Forelimb muscle (tissue), 1 donor: ENCODE measurements around the gene TCTN2. TPM values are rescaled to one million over a fixed set of nuclear protein-coding genes. Genes with fewer than 3 reads are reported as not detected.

Experiments
- DNase-seq: peaks from one replicate; pipeline ENCODE4 v3.0.0-alpha.2; 2013; ENCODE audit warnings: low read depth
- polyA plus RNA-seq: library from polyadenylated mRNA; unstranded; fragments of 120-200 nt; gene quantifications from one replicate; pipeline ENCODE4 v1.2.1, GENCODE V29; 2013; ENCODE audit not compliant: insufficient read length

Gene TCTN2
- polyA plus RNA-seq, 1 donor, result 6.2 TPM

GRCh38 chr12:123741937-123742572 lies 71.1 kb downstream of the TCTN2 start:
- no peak for DNase-seq

DNA sequence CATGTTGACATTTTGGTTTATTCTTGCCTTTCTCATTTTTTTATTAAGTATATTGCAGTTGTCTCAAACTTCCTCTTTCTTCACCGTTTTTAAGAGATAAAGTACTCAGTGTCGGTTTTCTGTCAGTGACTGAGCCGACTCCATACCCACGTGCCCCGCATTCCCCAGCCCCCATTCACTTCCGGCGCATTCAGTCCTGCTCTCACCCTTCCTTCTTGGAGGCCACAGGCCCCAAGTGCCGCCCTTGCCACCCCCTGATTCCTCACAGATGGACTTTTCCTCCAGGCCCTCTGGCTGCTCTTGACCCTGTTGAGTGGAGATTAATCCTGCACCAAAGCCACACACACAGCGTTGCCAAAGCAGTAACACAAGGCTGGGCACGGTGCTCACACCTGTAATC lies 72.1 kb downstream of the TCTN2 start:
- no peak for DNase-seq

GRCh38 chr12:123744836-123745235 lies 73.9 kb downstream of the TCTN2 start:
- no peak for DNase-seq

DNA sequence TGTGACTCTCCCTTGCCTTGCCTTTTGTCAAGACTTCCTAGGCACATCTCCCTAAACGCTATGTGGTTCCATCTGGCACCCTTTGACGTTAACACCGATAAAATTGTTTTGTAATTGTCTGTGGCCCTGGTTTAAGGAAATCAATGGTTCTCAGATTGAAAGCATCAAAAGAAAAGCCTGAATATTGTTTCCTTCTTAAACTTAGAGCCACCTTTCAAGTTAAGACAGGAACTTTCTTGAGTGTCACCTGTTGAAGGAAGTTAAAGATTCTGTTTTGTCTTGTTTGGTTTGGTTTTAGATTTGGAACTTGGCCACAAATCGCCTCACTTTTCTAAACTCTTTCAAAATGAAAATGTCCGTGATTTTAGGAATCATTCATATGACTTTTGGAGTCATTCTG lies 76.4 kb downstream of the TCTN2 start:
- no peak for DNase-seq

DNA sequence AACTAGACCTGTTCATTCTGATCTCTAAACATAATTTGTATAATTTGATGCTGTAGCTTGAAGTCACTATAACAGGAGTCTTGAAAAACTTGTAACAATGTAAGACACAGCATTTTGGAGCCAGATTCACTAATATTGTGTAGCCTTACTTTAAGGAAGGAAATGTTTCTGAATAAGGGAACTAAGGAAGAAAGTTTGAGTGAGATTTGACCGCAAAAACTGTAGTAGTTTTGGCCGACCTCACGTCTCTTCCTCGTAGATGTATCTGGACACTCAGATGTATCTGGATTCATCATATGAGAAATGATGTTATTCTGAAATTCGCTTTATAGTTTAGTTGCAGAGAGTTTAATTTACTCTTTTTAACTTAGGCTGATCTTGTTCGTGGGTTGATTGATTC lies 77.2 kb downstream of the TCTN2 start:
- no peak for DNase-seq

- DNase-seq, result no peak
Observed at GRCh38 chr12:123748661-123749060, 77.7 kb downstream of the TCTN2 start.

GRCh38 chr12:123749355-123749754 lies 78.4 kb downstream of the TCTN2 start:
- DNase-seq, result no peak

GRCh38 chr12:123750159-123750656 lies 79.3 kb downstream of the TCTN2 start:
- no peak for DNase-seq

DNA sequence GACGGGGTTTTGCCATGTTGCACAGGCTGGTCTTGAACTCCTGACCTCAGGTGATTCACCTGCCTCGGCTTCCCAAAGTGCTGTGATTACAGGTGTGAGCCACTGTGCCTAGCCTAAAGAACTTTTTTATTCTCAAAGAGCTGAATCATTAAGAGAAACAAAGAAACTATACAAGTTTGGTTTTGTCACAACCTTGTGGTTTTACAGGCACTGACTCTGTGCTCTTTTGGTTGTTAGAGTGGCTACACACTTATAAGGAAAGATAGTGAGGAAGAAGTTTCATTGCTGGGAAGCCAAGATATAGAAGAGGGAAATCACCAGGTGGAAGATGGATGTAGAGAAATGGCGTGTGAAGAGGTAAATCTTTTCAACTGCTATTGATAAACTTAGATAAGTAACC lies 81.1 kb downstream of the TCTN2 start:
- no peak for DNase-seq

DNA sequence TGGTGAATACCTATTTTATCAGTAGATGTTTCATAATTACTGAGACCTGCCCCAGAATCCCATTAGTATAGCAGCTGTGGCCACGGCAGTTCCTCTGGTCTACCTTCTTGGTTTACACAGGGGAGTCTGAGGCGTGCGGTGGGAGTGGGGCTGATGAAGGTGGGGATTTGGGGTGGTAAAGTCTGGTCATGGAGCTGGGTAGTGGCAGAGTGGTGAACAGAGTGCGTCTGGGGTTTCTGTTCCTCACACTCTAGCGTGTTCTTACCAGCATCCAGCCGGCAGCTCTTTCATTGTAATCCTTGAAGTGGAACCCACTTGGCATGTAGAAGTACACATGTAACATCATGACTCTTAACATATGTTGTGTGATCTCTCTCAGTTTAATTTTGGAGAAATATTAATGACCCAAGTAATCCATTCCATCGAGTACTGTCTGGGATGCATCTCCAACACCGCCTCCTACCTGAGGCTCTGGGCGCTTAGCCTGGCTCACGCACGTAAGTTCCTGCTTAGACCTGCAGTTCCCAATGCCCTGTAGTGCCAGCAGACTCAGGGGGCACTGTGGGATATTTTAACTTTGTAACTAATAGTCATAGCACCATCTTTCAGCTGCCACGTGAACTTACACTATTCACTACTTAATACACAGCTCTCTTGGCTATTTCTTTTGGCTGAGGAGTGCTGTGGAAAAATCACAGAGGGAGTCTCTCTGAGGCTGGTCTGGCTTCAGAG lies 83.3 kb downstream of the TCTN2 start:
- DNase-seq, result no peak

GRCh38 chr12:123757561-123757960 lies 86.6 kb downstream of the TCTN2 start:
- DNase-seq, result no peak

Other genes with a start within 250 kb of the TCTN2 start
- gene RILPL2, start 234.4 kb upstream of the TCTN2 start, polyA plus RNA-seq, result 1.6 TPM
- gene SNRNP35, start 213.0 kb upstream of the TCTN2 start, polyA plus RNA-seq, result 31.8 TPM
- gene RILPL1, start 137.4 kb upstream of the TCTN2 start, polyA plus RNA-seq, result 33.8 TPM
- gene TMED2, start 86.6 kb upstream of the TCTN2 start, polyA plus RNA-seq, result 144 TPM
- gene DDX55, start 69.0 kb upstream of the TCTN2 start, polyA plus RNA-seq, result 18.7 TPM
- gene EIF2B1, start 37.4 kb upstream of the TCTN2 start, polyA plus RNA-seq, result 42.7 TPM
- 26.8 TPM for gene GTF2H3, start 37.3 kb upstream of the TCTN2 start, polyA plus RNA-seq
- 13.8 TPM for gene ATP6V0A2, start 41.2 kb downstream of the TCTN2 start, polyA plus RNA-seq
- gene DNAH10, start 91.2 kb downstream of the TCTN2 start, polyA plus RNA-seq, result 1.6 TPM